HEK293 (cell line): Measurements from ENCODE around the gene CYB561D2.

ENCODE experiments used
- FEZF1 ChIP-seq: fragments of 450-650 bp; formaldehyde crosslinking; IDR thresholded peaks from 2 replicates; pipeline ENCODE4 v1.5.1; 2016; ENCODE audit warnings: missing biosample characterization, missing genetic modification characterization
- ZFHX2 ChIP-seq: fragments of 450-650 bp; formaldehyde crosslinking; conservative IDR thresholded peaks from 2 replicates; pipeline ENCODE4 v1.5.1; 2016; ENCODE audit warnings: missing biosample characterization, missing genetic modification characterization
- ZFP3 ChIP-seq: fragments of 450-650 bp; formaldehyde crosslinking; IDR thresholded peaks from 2 replicates; pipeline ENCODE4 v1.5.1; 2016; ENCODE audit warnings: low read depth, missing biosample characterization, missing genetic modification characterization
- ZNF10 ChIP-seq: fragments of 450-650 bp; formaldehyde crosslinking; IDR thresholded peaks from 2 replicates; pipeline ENCODE4 v1.5.1; 2017; ENCODE audit warnings: missing biosample characterization, missing genetic modification characterization
- ZNF121 ChIP-seq: fragments of 450-650 bp; formaldehyde crosslinking; IDR thresholded peaks from 2 replicates; pipeline ENCODE4 v1.5.1; 2016; ENCODE audit warnings: missing biosample characterization, missing genetic modification characterization
- ZNF416 ChIP-seq: fragments of 450-650 bp; formaldehyde crosslinking; IDR thresholded peaks from 2 replicates; pipeline ENCODE4 v1.5.1; 2016; ENCODE audit warnings: missing biosample characterization, missing genetic modification characterization
- ZNF433 ChIP-seq: fragments of 450-650 bp; formaldehyde crosslinking; IDR thresholded peaks from 2 replicates; pipeline ENCODE4 v1.5.1; 2016; ENCODE audit warnings: missing biosample characterization, missing genetic modification characterization, low read depth
- ZNF514 ChIP-seq: fragments of 450-650 bp; formaldehyde crosslinking; IDR thresholded peaks from 2 replicates; pipeline ENCODE4 v1.5.1; 2016; ENCODE audit warnings: missing biosample characterization, missing genetic modification characterization
- ZNF624 ChIP-seq: fragments of 450-650 bp; formaldehyde crosslinking; IDR thresholded peaks from 2 replicates; pipeline ENCODE4 v1.5.1; 2017; ENCODE audit warnings: missing biosample characterization, missing genetic modification characterization
- ZNF701 ChIP-seq: fragments of 450-650 bp; formaldehyde crosslinking; IDR thresholded peaks from 2 replicates; pipeline ENCODE4 v1.5.1; 2016; ENCODE audit warnings: missing biosample characterization, missing genetic modification characterization
- ZNF707 ChIP-seq: fragments of 450-650 bp; formaldehyde crosslinking; IDR thresholded peaks from 2 replicates; pipeline ENCODE4 v1.5.1; 2016; ENCODE audit warnings: missing biosample characterization, missing genetic modification characterization
- ZNF830 ChIP-seq: fragments of 450-650 bp; IDR thresholded peaks from 2 replicates; pipeline ENCODE4 v1.5.0; 2018; ENCODE audit warnings: missing biosample characterization, missing genetic modification characterization, low read depth, mild to moderate bottlenecking, moderate library complexity
- ZXDB ChIP-seq: fragments of 450-650 bp; formaldehyde crosslinking; IDR thresholded peaks from 2 replicates; pipeline ENCODE4 v1.5.1; 2016; ENCODE audit warnings: missing biosample characterization, missing genetic modification characterization
- TF ChIP-seq, protein P1 (sequence below): fragments of 450-650 bp; formaldehyde crosslinking; IDR thresholded peaks from 2 replicates; pipeline ENCODE4 v1.5.1; 2016; ENCODE audit warnings: missing biosample characterization, missing genetic modification characterization
- TF ChIP-seq, protein P2 (sequence below): fragments of 450-650 bp; formaldehyde crosslinking; IDR thresholded peaks from 2 replicates; pipeline ENCODE4 v1.5.1; 2016; ENCODE audit warnings: missing biosample characterization, missing genetic modification characterization
- TF ChIP-seq, protein P3 (sequence below): fragments of 450-650 bp; formaldehyde crosslinking; IDR thresholded peaks from 2 replicates; pipeline ENCODE4 v1.5.1; 2016; ENCODE audit warnings: missing biosample characterization, missing genetic modification characterization
- TF ChIP-seq, protein P4 (sequence below): IDR thresholded peaks from 2 replicates; pipeline ENCODE4 v1.6.1; 2011; ENCODE audit warnings: mild to moderate bottlenecking, low read depth, low read length, borderline replicate concordance
- TF ChIP-seq, protein P5 (sequence below): fragments of 450-650 bp; formaldehyde crosslinking; optimal IDR thresholded peaks from 2 replicates; pipeline ENCODE3; 2016; ENCODE audit warnings: missing biosample characterization, mild to moderate bottlenecking, missing genetic modification characterization
- TF ChIP-seq, protein P6 (sequence below): fragments of 450-650 bp; formaldehyde crosslinking; IDR thresholded peaks from 2 replicates; pipeline ENCODE4 v1.5.1; 2017; ENCODE audit warnings: missing biosample characterization, missing genetic modification characterization
- TF ChIP-seq, protein P7 (sequence below): fragments of 450-650 bp; formaldehyde crosslinking; IDR thresholded peaks from 2 replicates; pipeline ENCODE4 v1.5.1; 2016; ENCODE audit warnings: missing biosample characterization, missing genetic modification characterization, borderline replicate concordance
- TF ChIP-seq, protein P8 (sequence below): fragments of 450-650 bp; formaldehyde crosslinking; IDR thresholded peaks from 2 replicates; pipeline ENCODE4 v1.5.1; 2016; ENCODE audit warnings: missing biosample characterization, missing genetic modification characterization

Gene CYB561D2

DNA sequence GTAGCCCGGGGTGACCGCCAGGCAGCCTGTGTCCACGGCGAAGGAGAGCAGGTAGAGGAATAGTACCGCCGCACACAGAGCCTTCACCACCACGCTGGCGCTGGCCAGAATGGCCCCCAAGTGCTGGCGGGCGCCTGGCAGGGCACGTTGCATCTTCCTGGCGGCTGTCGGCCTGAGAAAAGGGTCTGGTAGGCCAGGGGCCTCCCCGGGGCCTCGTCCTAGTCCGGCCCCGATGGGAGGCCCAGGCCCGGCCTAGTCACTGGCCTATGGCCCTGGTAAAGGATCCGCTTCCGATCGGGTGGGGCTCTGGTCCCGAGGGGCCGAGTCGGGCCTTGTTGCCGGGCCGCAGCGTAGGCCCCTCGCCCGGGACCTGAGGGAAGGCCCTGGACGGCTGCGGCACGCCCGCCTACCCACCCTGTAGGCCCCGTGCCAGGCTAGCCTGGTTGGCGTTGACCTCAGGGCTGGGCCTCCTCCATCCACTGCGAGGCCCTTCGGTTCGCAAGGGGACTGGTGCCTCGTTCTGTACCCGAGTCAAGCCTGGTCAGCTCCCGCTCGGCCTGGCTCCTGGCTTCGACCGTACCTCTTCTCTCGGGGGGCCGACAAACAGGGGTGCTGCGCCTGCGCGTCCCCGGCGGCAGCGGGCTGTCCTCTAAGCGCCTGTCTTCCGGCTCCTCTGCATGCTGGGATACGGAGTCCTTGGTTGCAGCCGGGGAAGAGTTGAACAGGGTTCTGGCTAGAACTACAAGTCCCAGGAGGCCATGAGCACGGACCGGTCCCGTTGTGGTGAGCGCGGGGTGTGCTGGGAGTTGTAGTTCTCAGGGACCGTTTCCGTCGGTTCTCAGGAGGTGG is 8.5 kb downstream of the CYB561D2 start, which contains the start of gene TMEM115 (continued):
- TF ChIP-seq, protein P1, sequence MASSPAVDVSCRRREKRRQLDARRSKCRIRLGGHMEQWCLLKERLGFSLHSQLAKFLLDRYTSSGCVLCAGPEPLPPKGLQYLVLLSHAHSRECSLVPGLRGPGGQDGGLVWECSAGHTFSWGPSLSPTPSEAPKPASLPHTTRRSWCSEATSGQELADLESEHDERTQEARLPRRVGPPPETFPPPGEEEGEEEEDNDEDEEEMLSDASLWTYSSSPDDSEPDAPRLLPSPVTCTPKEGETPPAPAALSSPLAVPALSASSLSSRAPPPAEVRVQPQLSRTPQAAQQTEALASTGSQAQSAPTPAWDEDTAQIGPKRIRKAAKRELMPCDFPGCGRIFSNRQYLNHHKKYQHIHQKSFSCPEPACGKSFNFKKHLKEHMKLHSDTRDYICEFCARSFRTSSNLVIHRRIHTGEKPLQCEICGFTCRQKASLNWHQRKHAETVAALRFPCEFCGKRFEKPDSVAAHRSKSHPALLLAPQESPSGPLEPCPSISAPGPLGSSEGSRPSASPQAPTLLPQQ, result no peak
- TF ChIP-seq, protein P2, sequence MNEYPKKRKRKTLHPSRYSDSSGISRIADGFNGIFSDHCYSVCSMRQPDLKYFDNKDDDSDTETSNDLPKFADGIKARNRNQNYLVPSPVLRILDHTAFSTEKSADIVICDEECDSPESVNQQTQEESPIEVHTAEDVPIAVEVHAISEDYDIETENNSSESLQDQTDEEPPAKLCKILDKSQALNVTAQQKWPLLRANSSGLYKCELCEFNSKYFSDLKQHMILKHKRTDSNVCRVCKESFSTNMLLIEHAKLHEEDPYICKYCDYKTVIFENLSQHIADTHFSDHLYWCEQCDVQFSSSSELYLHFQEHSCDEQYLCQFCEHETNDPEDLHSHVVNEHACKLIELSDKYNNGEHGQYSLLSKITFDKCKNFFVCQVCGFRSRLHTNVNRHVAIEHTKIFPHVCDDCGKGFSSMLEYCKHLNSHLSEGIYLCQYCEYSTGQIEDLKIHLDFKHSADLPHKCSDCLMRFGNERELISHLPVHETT (tag by site-specific recombination), result no peak
- TF ChIP-seq, protein P3, sequence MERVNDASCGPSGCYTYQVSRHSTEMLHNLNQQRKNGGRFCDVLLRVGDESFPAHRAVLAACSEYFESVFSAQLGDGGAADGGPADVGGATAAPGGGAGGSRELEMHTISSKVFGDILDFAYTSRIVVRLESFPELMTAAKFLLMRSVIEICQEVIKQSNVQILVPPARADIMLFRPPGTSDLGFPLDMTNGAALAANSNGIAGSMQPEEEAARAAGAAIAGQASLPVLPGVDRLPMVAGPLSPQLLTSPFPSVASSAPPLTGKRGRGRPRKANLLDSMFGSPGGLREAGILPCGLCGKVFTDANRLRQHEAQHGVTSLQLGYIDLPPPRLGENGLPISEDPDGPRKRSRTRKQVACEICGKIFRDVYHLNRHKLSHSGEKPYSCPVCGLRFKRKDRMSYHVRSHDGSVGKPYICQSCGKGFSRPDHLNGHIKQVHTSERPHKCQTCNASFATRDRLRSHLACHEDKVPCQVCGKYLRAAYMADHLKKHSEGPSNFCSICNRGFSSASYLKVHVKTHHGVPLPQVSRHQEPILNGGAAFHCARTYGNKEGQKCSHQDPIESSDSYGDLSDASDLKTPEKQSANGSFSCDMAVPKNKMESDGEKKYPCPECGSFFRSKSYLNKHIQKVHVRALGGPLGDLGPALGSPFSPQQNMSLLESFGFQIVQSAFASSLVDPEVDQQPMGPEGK (tag by site-specific recombination), result peak; percentile 75
- TF ChIP-seq, protein P4, sequence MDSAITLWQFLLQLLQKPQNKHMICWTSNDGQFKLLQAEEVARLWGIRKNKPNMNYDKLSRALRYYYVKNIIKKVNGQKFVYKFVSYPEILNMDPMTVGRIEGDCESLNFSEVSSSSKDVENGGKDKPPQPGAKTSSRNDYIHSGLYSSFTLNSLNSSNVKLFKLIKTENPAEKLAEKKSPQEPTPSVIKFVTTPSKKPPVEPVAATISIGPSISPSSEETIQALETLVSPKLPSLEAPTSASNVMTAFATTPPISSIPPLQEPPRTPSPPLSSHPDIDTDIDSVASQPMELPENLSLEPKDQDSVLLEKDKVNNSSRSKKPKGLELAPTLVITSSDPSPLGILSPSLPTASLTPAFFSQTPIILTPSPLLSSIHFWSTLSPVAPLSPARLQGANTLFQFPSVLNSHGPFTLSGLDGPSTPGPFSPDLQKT, result no peak
- TF ChIP-seq ZNF624 (tag by site-specific recombination), result no peak
- no peak for TF ChIP-seq ZNF701 (tag by site-specific recombination)
- no peak for TF ChIP-seq ZNF707 (tag by site-specific recombination)
- TF ChIP-seq ZNF433 (tag by site-specific recombination), result no peak
- TF ChIP-seq, protein P5, sequence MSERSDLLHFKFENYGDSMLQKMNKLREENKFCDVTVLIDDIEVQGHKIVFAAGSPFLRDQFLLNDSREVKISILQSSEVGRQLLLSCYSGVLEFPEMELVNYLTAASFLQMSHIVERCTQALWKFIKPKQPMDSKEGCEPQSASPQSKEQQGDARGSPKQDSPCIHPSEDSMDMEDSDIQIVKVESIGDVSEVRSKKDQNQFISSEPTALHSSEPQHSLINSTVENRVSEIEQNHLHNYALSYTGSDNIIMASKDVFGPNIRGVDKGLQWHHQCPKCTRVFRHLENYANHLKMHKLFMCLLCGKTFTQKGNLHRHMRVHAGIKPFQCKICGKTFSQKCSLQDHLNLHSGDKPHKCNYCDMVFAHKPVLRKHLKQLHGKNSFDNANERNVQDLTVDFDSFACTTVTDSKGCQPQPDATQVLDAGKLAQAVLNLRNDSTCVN, result peak; percentile 83
- TF ChIP-seq ZNF10 (tag by site-specific recombination), result no peak
- TF ChIP-seq, protein P6, sequence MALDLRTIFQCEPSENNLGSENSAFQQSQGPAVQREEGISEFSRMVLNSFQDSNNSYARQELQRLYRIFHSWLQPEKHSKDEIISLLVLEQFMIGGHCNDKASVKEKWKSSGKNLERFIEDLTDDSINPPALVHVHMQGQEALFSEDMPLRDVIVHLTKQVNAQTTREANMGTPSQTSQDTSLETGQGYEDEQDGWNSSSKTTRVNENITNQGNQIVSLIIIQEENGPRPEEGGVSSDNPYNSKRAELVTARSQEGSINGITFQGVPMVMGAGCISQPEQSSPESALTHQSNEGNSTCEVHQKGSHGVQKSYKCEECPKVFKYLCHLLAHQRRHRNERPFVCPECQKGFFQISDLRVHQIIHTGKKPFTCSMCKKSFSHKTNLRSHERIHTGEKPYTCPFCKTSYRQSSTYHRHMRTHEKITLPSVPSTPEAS, result 0 out of 2 replicates have a peak, but pooled peaks have one; percentile 13
- TF ChIP-seq, protein P7, sequence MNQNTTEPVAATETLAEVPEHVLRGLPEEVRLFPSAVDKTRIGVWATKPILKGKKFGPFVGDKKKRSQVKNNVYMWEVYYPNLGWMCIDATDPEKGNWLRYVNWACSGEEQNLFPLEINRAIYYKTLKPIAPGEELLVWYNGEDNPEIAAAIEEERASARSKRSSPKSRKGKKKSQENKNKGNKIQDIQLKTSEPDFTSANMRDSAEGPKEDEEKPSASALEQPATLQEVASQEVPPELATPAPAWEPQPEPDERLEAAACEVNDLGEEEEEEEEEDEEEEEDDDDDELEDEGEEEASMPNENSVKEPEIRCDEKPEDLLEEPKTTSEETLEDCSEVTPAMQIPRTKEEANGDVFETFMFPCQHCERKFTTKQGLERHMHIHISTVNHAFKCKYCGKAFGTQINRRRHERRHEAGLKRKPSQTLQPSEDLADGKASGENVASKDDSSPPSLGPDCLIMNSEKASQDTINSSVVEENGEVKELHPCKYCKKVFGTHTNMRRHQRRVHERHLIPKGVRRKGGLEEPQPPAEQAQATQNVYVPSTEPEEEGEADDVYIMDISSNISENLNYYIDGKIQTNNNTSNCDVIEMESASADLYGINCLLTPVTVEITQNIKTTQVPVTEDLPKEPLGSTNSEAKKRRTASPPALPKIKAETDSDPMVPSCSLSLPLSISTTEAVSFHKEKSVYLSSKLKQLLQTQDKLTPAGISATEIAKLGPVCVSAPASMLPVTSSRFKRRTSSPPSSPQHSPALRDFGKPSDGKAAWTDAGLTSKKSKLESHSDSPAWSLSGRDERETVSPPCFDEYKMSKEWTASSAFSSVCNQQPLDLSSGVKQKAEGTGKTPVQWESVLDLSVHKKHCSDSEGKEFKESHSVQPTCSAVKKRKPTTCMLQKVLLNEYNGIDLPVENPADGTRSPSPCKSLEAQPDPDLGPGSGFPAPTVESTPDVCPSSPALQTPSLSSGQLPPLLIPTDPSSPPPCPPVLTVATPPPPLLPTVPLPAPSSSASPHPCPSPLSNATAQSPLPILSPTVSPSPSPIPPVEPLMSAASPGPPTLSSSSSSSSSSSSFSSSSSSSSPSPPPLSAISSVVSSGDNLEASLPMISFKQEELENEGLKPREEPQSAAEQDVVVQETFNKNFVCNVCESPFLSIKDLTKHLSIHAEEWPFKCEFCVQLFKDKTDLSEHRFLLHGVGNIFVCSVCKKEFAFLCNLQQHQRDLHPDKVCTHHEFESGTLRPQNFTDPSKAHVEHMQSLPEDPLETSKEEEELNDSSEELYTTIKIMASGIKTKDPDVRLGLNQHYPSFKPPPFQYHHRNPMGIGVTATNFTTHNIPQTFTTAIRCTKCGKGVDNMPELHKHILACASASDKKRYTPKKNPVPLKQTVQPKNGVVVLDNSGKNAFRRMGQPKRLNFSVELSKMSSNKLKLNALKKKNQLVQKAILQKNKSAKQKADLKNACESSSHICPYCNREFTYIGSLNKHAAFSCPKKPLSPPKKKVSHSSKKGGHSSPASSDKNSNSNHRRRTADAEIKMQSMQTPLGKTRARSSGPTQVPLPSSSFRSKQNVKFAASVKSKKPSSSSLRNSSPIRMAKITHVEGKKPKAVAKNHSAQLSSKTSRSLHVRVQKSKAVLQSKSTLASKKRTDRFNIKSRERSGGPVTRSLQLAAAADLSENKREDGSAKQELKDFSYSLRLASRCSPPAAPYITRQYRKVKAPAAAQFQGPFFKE (tag by site-specific recombination), result 0 out of 2 replicates have a peak, but pooled peaks have one; percentile 33
- no peak for TF ChIP-seq ZNF830 (tag by site-specific recombination)
- peak; percentile 32; the same call in 1 of the 2 replicates for TF ChIP-seq ZFHX2
- TF ChIP-seq ZNF121 (tag by site-specific recombination), result no peak
- no peak for TF ChIP-seq ZNF416
- TF ChIP-seq ZFP3 (tag by site-specific recombination), result no peak
- no peak for TF ChIP-seq ZNF514 (tag by site-specific recombination)
- no peak for TF ChIP-seq FEZF1
- TF ChIP-seq, protein P8, sequence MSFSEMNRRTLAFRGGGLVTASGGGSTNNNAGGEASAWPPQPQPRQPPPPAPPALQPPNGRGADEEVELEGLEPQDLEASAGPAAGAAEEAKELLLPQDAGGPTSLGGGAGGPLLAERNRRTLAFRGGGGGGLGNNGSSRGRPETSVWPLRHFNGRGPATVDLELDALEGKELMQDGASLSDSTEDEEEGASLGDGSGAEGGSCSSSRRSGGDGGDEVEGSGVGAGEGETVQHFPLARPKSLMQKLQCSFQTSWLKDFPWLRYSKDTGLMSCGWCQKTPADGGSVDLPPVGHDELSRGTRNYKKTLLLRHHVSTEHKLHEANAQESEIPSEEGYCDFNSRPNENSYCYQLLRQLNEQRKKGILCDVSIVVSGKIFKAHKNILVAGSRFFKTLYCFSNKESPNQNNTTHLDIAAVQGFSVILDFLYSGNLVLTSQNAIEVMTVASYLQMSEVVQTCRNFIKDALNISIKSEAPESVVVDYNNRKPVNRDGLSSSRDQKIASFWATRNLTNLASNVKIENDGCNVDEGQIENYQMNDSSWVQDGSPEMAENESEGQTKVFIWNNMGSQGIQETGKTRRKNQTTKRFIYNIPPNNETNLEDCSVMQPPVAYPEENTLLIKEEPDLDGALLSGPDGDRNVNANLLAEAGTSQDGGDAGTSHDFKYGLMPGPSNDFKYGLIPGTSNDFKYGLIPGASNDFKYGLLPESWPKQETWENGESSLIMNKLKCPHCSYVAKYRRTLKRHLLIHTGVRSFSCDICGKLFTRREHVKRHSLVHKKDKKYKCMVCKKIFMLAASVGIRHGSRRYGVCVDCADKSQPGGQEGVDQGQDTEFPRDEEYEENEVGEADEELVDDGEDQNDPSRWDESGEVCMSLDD (tag by site-specific recombination), result peak; percentile 96
- peak; percentile 83 for TF ChIP-seq ZXDB (tag by site-specific recombination)
